GM18868 (cell line): ENCODE measurements around the gene CCSER2.
A peak's percentile ranks its signal among the peaks of the same experiment; 100 is the strongest.
"Not testable (repeated sequence)": the region's sequence is repeated elsewhere in the genome, so short reads cannot be mapped to it uniquely, and the experiment has no call there.

Experiments
- ATAC-seq: cut with Tn5 transposase; IDR thresholded peaks from one replicate; pipeline ENCODE4 v1.9.1; 2021; ENCODE audit warnings: mild to moderate bottlenecking, moderate library complexity; ENCODE audit not compliant: unreplicated experiment

Gene CCSER2

GRCh38 chr10:84375881-84376280, 47.5 kb downstream of the CCSER2 start:
- ATAC-seq = no peak

GRCh38 chr10:84388148-84388547, 59.8 kb downstream of the CCSER2 start:
- no peak for ATAC-seq

- ATAC-seq = no peak
These were observed 62.0 kb downstream of the CCSER2 start for GRCh38 chr10:84390364-84390763.

- ATAC-seq = no peak
These were observed 62.9 kb downstream of the CCSER2 start for GRCh38 chr10:84391326-84391725.

DNA sequence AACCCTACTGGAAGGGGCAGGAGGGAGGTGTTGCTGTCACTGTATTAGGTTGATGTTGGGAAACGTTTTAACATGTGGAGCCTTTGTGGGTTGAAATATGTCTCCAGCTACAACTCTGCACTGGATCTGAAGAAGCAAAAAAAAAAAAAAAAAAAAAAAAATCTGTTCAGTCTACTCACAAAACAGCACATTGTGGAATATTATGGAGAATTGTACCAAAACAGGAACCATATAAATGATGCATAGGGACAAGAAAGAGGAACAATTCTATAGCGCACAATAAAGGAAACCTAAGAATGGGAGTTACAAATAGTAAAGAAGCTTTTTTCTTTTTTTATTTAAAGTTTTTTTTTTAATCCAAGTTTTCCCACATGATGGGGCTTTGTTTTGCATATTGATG, 63.8 kb downstream of the CCSER2 start:
- no peak for ATAC-seq

DNA sequence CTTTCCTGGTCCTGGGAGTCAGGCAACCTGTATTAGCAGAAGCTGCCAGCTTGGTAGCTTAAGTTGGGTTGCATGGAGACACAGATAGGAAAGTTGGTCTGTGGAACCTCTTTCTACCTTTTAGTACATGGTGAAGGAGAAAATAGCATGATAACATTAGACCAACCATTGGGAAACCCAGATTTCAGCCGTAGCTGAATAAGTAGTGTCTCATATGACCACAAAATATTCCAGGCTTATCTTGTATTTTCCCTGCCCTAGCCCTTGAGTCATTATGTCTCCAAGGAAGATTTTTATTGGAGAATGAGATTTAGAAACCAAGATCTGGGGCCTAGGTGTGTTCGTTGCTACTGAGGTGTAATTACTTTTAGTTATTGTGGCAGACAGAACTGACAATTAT, 67.2 kb downstream of the CCSER2 start:
- ATAC-seq = no peak

DNA sequence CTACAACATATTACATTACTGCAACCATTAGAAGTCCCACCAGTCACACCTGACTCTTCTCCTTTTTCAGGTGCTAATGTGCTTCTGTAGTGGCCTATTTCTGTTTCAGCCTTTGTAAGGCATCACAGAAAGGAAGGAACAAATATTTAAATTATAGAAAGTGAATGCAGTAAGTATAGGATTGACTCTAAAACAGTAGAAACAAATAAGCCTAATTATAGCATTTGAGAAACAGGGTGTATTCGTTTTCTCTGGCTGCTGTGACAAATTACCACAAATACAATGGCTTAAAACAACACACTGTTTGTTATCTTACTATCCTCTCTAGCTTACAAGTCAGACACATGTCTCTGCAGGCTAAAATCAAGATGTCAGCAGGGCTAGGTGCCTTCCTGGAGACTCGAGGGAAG, 69.4 kb downstream of the CCSER2 start:
- peak; percentile 62 for ATAC-seq

- ATAC-seq = no peak
These were observed 70.3 kb downstream of the CCSER2 start for GRCh38 chr10:84398696-84399095.

DNA sequence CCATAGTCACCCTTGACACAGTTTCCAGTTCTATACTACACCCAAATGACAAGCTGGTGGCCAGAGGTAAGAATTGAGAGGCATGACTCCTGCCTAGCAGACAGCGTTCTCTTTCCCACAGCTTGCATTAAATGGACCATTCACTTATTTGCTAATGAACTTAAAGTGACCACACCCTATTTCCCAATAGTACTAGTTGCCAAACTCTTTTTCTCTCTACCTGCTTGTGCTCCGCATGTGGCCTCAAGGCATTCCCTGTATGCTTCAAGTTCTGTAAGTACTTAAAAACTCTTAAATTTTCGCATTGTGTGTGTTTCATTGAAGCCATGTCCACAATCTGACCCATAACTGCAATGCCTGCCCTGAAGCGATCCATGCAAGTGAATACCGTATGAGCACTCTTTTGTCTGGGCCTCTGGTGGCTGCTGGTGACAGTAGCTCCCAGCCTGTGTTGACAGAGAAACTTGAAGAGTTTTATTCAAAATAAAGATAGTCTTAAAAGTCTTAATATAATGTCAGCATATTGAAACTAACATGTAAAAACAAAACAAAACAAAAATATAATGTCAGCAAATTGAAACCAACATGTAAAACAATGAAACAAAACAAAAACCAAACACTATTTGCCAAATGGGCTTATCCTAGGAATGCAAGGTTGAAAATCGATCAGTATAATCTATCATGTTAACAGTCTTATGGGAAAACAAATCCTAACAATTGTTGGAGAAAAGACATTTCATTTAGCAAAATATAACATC, 73.6 kb downstream of the CCSER2 start:
- no peak for ATAC-seq

- no peak for ATAC-seq
These were observed 76.4 kb downstream of the CCSER2 start for GRCh38 chr10:84404783-84405182.

- no peak for ATAC-seq
These were observed 77.3 kb downstream of the CCSER2 start for GRCh38 chr10:84405662-84406061.

DNA sequence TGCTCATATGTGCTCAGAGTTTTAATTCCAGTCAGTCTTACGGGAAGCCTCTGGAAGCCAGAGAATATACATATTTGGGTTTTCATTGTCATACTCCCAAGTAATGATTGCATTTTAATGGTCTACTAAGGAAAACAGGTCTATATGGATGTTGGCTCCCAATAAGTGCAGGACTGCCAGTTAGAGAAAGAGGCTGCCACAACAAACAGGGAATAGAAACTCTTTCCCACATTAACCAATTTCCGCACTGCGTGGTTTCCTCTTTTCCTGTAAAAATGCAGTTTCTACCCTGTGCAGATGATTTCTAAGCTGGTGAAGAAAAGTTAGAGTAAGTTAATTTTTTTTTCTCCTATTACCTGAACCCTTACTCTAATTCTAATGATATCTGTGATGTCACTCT, 78.2 kb downstream of the CCSER2 start:
- ATAC-seq = no peak

DNA sequence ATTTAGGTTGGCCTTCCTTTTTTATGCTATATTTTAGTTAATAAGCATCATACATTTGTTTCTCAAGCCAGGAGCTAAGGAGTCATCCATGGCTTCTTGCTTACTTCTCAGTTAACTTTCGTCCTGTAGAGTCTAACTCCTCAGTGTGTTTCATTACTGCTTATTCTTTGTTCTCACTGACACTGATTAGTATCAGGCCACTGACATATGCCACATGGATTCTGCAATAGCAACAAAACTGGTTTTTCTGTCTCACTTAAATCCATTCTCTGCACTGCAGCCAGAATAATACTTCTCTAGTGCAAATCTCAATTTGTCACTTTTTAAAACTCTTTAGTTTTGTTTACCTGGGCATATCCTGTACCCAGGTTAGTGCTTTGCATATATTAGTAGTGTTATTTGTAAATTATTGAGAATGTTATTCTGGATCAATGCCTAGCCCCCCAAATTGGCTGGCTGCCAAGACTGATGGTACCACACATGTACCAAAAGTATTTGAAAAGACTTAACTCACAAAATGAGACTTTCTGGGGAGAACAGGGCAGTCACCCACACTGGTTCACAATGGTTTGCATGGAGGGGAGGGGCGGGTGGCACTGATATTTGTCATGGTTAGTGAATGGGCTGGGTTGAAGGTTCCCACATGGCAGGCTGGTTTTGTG, 79.1 kb downstream of the CCSER2 start:
- no peak for ATAC-seq

DNA sequence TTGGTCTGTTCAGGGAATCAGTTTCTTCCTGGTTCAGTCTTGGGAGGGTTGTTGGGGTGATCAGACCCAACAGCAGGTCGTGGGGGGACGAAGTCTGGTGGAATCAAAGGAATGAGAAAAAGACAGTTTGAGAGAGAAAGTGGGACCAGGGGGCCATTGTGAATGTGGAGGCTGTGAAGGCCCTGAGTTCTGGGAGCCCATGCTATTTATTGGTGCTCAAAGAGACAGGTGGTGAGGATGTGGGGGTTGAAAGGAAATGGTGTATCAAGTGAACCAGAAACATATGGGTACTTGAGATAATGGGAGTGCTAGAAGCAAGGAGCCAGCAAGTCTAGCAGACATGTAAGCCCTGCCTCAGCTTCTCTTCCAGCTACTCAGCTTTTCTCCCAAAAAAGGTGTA, 84.1 kb downstream of the CCSER2 start:
- no peak for ATAC-seq

GRCh38 chr10:84414110-84414509, 85.7 kb downstream of the CCSER2 start:
- not testable (repeated sequence) for ATAC-seq

DNA sequence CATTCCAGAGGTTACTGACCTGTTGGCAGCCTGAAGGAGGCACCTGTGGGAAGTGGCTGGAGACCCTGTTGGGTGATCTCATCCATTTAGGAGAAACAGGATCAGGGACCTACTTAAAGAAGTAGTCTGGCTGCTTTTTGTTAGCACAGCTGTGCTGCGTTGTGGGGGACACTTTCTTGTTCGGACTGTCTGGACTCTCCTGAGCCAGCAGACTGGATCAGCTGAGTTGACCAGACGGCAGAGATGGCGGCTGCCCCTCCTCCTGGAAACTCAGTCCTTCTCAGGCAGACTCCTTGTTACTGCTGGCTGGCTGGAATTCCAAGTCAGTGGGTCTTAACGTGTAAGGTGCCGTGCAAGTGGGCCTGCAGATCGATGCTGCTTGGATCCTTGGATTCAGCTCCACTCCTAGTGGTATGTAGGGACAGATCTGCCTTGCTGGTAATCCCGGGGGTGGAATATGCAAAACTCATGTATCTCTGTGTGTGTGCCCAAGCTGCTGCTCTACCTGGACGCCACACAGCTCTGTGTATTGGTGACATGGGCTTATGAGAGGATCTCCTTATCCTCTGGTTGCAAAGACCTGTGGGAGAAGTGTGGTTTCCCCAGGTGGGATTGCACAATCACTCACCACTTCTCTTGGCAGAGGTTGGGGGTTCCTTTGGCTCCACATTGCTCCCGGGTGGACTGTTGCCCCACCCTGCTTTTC, 87.3 kb downstream of the CCSER2 start:
- ATAC-seq = no peak

GRCh38 chr10:84416245-84416555, 87.8 kb downstream of the CCSER2 start:
- no peak for ATAC-seq

- no peak for ATAC-seq
These were observed 95.3 kb downstream of the CCSER2 start for GRCh38 chr10:84423719-84424118.

- peak; percentile 76 for ATAC-seq
These were observed 96.4 kb downstream of the CCSER2 start for GRCh38 chr10:84424731-84425167.

DNA sequence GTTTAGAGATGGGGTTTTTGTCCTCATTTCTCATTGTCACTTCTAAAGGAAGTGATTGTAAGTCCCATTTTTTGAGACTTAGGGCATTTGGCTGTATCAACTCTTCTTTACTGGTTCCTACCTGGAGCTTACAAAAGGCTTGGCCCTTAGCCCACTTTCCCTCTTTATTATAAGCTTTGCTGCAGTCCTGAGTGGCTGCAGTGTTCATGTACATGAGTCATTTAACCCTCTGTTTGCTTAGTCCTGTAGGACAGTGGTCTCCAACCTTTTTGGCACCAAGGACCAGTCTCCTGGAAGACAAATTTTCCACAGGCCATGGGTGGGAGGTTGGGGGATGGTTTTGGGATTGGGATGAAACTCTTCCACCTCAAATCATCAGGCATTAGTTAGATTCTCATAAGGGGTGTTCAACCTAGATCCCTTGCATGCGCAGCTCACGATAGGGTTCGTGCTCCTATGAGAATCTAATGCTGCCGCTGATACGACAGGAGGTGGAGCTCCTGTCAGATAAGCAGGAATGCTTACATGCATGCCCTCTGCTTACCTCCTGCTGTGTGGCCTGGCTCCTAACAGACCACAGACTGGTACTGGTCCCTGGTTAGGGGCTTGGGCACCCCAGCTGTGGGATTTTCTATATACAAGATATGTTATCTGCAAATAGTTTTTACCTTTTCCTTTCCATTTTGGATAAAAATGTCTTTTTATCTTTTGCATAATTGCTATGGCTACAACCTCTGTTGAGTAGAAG, 99.7 kb downstream of the CCSER2 start:
- ATAC-seq = no peak

DNA sequence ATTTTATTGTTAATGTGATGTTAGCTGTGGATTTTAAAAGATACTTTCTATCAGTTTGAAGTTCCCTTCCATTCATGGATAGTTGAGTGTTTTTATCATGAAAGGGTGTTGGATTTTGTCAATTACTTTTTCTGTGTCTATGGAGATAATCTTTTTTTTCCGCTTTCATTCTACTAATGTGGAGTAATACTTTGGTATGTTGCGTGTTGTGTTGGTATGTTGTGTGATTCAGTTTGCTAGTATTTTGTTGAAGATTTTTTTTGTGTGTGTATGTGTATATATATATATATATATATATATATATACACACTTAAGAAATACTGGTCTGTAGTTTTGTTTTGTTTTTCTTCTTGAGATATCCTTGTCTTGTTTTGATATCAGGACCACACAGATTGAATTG, 100.3 kb downstream of the CCSER2 start:
- no peak for ATAC-seq
